Nephron progenitor cell (in vitro differentiated cells): ENCODE measurements around the gene CLEC4G.

Source experiments
- DNase-seq: peaks from one replicate; pipeline ENCODE4 v3.0.0; 2021
- H3K27ac Mint-ChIP-seq: 2 replicates; pipeline ENCODE4 v1.8.0; 2021; ENCODE audit warnings: mild to moderate bottlenecking, moderate library complexity, mixed read lengths
- H3K27me3 Mint-ChIP-seq: 2 replicates; pipeline ENCODE4 v1.8.0; 2021; ENCODE audit warnings: mild to moderate bottlenecking, low read depth, mixed read lengths; ENCODE audit not compliant: poor library complexity
- H3K36me3 Mint-ChIP-seq: 2 replicates; pipeline ENCODE4 v1.8.0; 2021; ENCODE audit warnings: low read depth, mixed read lengths
- H3K4me1 Mint-ChIP-seq: 2 replicates; pipeline ENCODE4 v1.8.0; 2021; ENCODE audit warnings: mixed read lengths
- H3K4me3 Mint-ChIP-seq: 2 replicates; pipeline ENCODE4 v1.8.0; 2021; ENCODE audit warnings: mild to moderate bottlenecking, moderate library complexity, mixed read lengths
- H3K9me3 Mint-ChIP-seq: 2 replicates; pipeline ENCODE4 v1.8.0; 2021; ENCODE audit warnings: mild to moderate bottlenecking, moderate library complexity, mixed read lengths
- CTCF ChIP-seq: fragments of 200-600 bp; sonication (generic); IDR thresholded peaks from 2 replicates; pipeline ENCODE4 v1.5.0; 2021; ENCODE audit warnings: antibody characterized with exemption

The CLEC4G gene

GRCh38 chr19:7763696-7764095 is 31.8 kb upstream of the CLEC4G start:
- no peak for TF ChIP-seq CTCF
- H3K27me3 Mint-ChIP-seq: peaks cover 20% of the 10 kb centered on the region
- DNase-seq: no peak
- H3K4me3 Mint-ChIP-seq: no peak overlapping the region
- no peak overlapping the region for H3K27ac Mint-ChIP-seq
- H3K36me3 Mint-ChIP-seq: peaks cover 7% of the 10 kb centered on the region
- no peaks in the 10 kb centered on the region for H3K4me1 Mint-ChIP-seq
- H3K9me3 Mint-ChIP-seq: peaks cover 33% of the 10 kb centered on the region

- H3K9me3 Mint-ChIP-seq: peaks cover 42% of the 10 kb centered on the region
Observed at GRCh38 chr19:7762719-7763293, 30.9 kb upstream of the CLEC4G start, which contains the start of gene CLEC4M. TSS of gene CLEC4M (plus strand) at chr19:7763243. CDS start at chr19:7763267, 24 bp downstream.

GRCh38 chr19:7759156-7759555 is 27.2 kb upstream of the CLEC4G start:
- DNase-seq: no peak
- H3K27me3 Mint-ChIP-seq: peaks cover 20% of the 10 kb centered on the region
- H3K36me3 Mint-ChIP-seq: peaks cover 7% of the 10 kb centered on the region
- H3K4me3 Mint-ChIP-seq: no peak overlapping the region
- no peak for TF ChIP-seq CTCF
- peaks cover 76% of the 10 kb centered on the region for H3K9me3 Mint-ChIP-seq
- H3K4me1 Mint-ChIP-seq: no peaks in the 10 kb centered on the region
- H3K27ac Mint-ChIP-seq: no peak overlapping the region

More at GRCh38 chr19:7762719-7763293, 30.9 kb upstream of the CLEC4G start, which contains the start of gene CLEC4M:
- peaks cover 7% of the 10 kb centered on the region for H3K36me3 Mint-ChIP-seq
- H3K27me3 Mint-ChIP-seq: peaks cover 20% of the 10 kb centered on the region
- no peak for TF ChIP-seq CTCF
- H3K27ac Mint-ChIP-seq: peak within 1 kb of the TSS; percentile 57
- no peak for DNase-seq
- no peak within 1 kb of the TSS for H3K4me3 Mint-ChIP-seq
- no peaks in the 10 kb centered on the region for H3K4me1 Mint-ChIP-seq

- no peak for DNase-seq
- H3K9me3 Mint-ChIP-seq: peaks cover 79% of the 10 kb centered on the region
- H3K4me3 Mint-ChIP-seq: no peak overlapping the region
- no peak for TF ChIP-seq CTCF
- peaks cover 21% of the 10 kb centered on the region for H3K27me3 Mint-ChIP-seq
- H3K4me1 Mint-ChIP-seq: no peaks in the 10 kb centered on the region
- H3K36me3 Mint-ChIP-seq: peaks cover 7% of the 10 kb centered on the region
- no peak overlapping the region for H3K27ac Mint-ChIP-seq
Observed at GRCh38 chr19:7757358-7757757, 25.4 kb upstream of the CLEC4G start.

DNA sequence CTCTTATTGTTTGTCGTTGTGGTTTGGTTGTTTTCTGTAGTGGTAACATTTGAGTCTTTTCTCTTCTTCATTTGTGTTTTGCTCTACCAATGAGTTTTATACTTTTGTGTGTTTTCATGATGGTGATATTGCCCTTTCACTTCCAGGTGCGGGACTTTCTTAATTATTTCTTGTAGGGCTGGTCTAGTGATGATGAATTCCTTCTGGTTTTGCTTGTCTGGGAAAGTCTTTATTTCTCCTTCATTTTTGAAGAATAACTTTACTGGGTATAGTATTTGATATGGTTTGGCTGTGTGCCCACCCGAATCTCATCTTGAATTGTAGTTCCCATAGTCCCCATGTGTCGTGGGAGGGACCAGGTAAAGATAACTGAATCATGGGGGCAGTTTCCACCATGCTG is 24.3 kb upstream of the CLEC4G start:
- Mint-ChIP-seq H3K36me3 (peaks cover 7% of the 10 kb centered on the region), H3K9me3 (peaks cover 71% of the 10 kb centered on the region), H3K4me3 (no peak overlapping the region), H3K27me3 (peaks cover 28% of the 10 kb centered on the region), H3K27ac (no peak overlapping the region), H3K4me1 (no peaks in the 10 kb centered on the region)
- no peak for TF ChIP-seq CTCF
- no peak for DNase-seq

DNA sequence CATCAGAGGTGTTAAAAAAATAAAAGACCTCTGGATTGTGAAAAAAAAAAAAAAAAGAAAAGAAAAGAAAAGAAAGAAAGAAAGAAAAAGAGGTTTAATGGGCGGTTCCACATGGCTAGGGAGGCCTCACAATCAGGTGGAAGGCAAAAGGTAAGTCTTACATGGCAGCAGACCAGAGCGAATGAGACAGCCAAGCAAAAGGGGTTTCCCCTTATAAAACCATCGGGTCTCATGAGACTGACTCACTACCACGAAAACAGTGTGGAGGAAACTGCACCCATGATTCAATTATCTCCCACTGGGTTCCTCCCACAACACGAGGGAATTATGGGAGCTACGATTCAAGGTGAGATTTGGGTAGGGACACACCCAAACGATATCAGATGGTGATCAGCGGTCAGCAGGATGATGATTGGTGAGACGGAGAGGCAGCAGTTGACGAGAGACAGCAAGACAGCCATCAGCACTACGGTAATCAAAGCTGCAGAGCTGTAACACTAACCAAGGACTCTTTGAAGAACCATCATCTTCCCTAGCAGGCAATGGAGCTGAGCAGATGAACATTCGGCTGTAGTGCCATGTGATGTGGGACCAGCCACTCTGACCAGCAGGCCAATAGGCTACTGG is 19.4 kb upstream of the CLEC4G start:
- no peak overlapping the region for H3K27ac Mint-ChIP-seq
- no peak overlapping the region for H3K4me3 Mint-ChIP-seq
- H3K4me1 Mint-ChIP-seq: peaks cover 8% of the 10 kb centered on the region
- peaks cover 40% of the 10 kb centered on the region for H3K9me3 Mint-ChIP-seq
- peaks cover 38% of the 10 kb centered on the region for H3K27me3 Mint-ChIP-seq
- no peak for DNase-seq
- no peak for TF ChIP-seq CTCF
- H3K36me3 Mint-ChIP-seq: no peaks in the 10 kb centered on the region
